NCI-H774 (cell line): Measurements from ENCODE around the gene RPL9.
"Not testable (repeated sequence)": the region's sequence is repeated elsewhere in the genome, so short reads cannot be mapped to it uniquely, and the experiment has no call there.

Experiments
- DNase-seq: peaks from one replicate; lab custom pipeline; 2025; lab: John Stamatoyannopoulos, UW

The RPL9 gene

DNA sequence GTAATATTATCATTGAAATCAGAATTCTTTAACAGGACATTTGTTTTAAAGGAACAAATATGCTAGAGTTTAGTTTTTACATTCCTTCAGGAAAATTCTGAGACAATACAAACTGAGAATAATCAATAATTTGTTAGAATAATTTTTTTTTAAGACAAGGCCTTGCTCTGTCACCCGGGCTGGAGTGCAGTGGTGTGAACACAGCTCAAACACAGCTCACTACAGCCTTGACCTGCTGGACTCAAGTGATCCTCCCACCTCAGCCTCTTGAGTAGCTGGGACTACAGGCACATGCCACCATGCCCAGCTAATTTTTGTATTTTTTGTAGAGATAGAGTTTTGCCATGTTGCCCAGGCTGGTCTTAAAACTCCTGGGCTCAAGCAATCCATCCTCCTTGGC is 33.4 kb downstream of the RPL9 start:
- DNase-seq, result not testable (repeated sequence)

DNA sequence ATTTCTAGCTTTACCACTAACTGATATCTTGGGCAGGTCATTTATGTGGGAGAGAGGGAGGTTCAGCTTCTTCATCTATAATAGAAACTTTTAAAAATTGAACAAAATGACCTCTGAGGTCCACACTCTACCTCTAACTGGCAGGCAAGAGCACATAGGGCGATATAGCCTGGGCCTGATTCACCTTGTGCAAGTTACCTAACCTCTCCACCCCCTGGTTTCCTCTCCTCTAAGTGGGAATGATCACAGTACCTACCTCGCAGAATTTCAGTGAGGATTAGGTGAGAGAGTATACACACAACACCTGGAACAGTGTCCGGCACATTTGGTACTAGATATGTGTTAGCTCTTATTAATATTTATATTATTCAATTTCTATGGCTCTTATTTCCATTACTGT is 36.5 kb downstream of the RPL9 start:
- DNase-seq, result no peak

DNA sequence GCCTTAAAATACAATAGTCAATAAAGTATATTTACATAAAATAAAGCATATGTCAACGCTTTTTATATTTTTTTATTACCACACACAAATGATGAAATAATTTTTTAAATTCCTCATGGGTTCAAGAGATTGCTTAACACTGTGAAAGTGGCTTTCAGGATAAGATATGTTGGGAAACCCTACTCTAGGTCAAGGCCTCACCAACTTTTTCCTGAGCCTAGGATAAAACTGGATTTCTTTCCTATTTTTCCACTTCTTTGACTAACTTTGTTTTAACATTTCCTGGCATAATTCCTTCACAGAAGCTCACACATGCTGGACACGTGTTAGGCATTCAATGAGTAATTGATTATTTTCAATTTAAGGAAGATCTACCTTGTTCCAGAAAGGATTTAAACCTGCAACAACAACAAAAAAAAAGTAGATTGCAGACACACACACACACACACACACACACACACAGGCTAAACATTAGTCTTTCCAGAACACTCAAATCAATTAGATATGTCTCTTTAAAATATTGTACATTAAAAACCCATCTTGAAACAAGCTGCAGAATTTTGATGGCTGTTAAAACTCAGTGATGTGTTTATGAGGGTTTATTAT is 42.9 kb downstream of the RPL9 start:
- DNase-seq, result no peak

DNA sequence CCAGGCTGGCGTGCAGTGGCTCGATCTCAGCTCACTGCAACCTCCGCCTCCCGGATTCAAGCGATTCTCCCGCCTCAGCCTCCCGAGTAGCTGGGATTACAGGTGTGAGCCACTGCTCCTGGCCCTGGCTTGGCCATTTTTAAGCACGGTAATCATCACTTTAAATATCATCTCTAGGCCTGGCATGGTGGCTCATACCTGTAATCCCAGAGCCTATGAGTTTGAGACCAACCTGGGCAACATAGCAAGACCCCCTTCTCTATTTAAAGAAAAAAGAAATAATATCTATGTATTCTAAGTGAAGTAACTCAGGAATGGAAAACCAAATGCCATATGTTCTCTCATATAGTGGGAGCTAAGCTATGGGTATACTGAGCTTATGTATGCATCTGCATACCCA is 47.2 kb downstream of the RPL9 start:
- DNase-seq, result not testable (repeated sequence)

DNA sequence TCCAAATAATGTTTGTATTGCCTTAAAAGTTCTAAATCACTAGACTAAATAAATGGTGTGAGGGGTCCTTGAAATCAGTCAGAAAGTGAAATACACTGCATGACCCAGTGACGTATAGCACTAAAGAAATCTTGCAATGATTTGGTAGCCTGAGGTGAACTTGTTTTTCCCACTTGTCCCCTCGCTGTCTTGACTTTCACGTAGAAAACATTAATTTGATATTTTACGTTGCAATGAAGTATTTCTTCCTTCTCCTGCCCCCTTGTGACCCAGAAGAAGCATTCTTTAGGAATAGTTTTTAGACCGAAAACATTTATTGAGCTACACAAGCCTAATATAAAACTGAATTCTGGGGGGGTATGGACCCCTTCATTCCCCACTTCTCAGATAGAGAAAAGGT is 48.3 kb downstream of the RPL9 start:
- no peak for DNase-seq

DNA sequence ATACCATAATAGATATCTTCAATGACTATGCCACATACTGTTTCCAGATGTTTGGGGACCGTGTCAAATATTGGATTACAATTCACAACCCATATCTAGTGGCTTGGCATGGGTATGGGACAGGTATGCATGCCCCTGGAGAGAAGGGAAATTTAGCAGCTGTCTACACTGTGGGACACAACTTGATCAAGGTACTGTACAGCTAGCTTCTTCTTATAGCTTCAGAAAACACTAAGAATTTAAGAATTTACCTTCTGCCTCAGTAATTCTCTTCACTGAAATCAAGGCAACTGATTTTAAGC is 51.2 kb downstream of the RPL9 start:
- DNase-seq, result no peak

DNA sequence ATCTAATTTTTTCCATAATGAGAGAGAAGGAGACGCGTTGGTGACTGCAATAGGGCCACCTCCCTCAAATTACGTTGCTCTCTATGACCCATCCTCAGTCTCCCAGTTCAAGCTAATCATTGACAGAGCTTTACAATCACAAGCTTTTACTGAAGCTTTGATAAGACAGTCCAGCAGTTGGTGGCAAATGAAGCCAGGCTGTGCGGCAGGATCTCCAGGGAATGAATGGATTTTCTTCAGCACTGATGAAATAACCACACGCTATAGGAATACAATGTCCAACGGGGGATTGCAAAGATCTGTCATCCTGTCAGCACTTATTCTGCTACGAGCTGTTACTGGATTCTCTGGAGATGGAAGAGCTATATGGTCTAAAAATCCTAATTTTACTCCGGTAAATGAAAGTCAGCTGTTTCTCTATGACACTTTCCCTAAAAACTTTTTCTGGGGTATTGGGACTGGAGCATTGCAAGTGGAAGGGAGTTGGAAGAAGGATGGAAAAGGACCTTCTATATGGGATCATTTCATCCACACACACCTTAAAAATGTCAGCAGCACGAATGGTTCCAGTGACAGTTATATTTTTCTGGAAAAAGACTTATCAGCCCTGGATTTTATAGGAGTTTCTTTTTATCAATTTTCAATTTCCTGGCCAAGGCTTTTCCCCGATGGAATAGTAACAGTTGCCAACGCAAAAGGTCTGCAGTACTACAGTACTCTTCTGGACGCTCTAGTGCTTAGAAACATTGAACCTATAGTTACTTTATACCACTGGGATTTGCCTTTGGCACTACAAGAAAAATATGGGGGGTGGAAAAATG is 51.7 kb downstream of the RPL9 start, which contains the start of gene KLB:
TSS of gene KLB (plus strand) at position 168 of the 821 bp plus-strand sequence. CDS start at position 188, 20 bp downstream.
- no peak for DNase-seq
